ENCODE data around the gene PLTP. TPM values are rescaled to one million over a fixed set of nuclear protein-coding genes. Genes with fewer than 3 reads are reported as not detected.
A peak's percentile ranks its signal among the peaks of the same experiment; 100 is the strongest.

Gene PLTP
- total and polyA plus RNA-seq, 2 of the 13 experiments (the other 11 are each of a cell fraction or from before 2014, with no cell fraction given): 16.9 to 28.6 TPM

GRCh38 chr20:45857114-45857881 lies 54.7 kb downstream of the PLTP start, which contains the start of the genes ACOT8 and ZSWIM3 (continued):
- TF ChIP-seq UBTF (CRISPR knock-in tag; IDR thresholded peaks at IDR 0.05) (peak; percentile 90), ZBTB26 (CRISPR knock-in tag; IDR thresholded peaks at IDR 0.05; ENCODE audit: borderline replicate concordance) (peak; percentile 81; the same call in 1 of the 2 replicates), ZNF749 (CRISPR knock-in tag; IDR thresholded peaks at IDR 0.05; ENCODE audit: borderline replicate concordance) (0 out of 2 replicates have a peak, but pooled peaks have one; percentile 55), HES4 (CRISPR knock-in tag; IDR thresholded peaks at IDR 0.05; ENCODE audit: borderline replicate concordance) (peak; percentile 65; the same call in 1 of the 2 replicates), HOXA7 (CRISPR knock-in tag; IDR thresholded peaks at IDR 0.05) (no peak), KLF9 (CRISPR knock-in tag; IDR thresholded peaks at IDR 0.05; ENCODE audit: low read depth) (no peak; the same call in 1 of the 2 replicates), HNRNPL (IDR thresholded peaks at IDR 0.05; ENCODE audit: low read depth, low read length) (peak; percentile 72; the same call in 1 of the 2 replicates), ZNF891 (CRISPR knock-in tag; IDR thresholded peaks at IDR 0.05) (peak; percentile 93), STAT5B (CRISPR knock-in tag; IDR thresholded peaks at IDR 0.05) (peak; percentile 61; the same call in 1 of the 2 replicates), ZNF101 (CRISPR knock-in tag; IDR thresholded peaks at IDR 0.05; ENCODE audit: borderline replicate concordance, low read depth) (no peak), ZNF513 (CRISPR knock-in tag; conservative IDR thresholded peaks at IDR 0.05) (peak; percentile 97; the same call in 1 of the 2 replicates), ZNF678 (CRISPR knock-in tag; IDR thresholded peaks at IDR 0.05) (peak; percentile 62; the same call in 1 of the 2 replicates), PCBP1 (IDR thresholded peaks at IDR 0.05; ENCODE audit: borderline replicate concordance, low read depth, low read length) (no peak), ZNF792 (CRISPR knock-in tag; IDR thresholded peaks at IDR 0.05) (no peak; the same call in 1 of the 2 replicates), ZFP1 (CRISPR knock-in tag; IDR thresholded peaks at IDR 0.05) (peak; percentile 89; the same call in 1 of the 2 replicates), ZNF784 (CRISPR knock-in tag; IDR thresholded peaks at IDR 0.05; ENCODE audit: borderline replicate concordance) (peak; percentile 76), DRAP1 (CRISPR knock-in tag; IDR thresholded peaks at IDR 0.05) (peak; percentile 100), STAG1 (CRISPR knock-in tag; IDR thresholded peaks at IDR 0.05) (peak; percentile 24; the same call in 1 of the 2 replicates)
- TF ChIP-seq, protein P1, sequence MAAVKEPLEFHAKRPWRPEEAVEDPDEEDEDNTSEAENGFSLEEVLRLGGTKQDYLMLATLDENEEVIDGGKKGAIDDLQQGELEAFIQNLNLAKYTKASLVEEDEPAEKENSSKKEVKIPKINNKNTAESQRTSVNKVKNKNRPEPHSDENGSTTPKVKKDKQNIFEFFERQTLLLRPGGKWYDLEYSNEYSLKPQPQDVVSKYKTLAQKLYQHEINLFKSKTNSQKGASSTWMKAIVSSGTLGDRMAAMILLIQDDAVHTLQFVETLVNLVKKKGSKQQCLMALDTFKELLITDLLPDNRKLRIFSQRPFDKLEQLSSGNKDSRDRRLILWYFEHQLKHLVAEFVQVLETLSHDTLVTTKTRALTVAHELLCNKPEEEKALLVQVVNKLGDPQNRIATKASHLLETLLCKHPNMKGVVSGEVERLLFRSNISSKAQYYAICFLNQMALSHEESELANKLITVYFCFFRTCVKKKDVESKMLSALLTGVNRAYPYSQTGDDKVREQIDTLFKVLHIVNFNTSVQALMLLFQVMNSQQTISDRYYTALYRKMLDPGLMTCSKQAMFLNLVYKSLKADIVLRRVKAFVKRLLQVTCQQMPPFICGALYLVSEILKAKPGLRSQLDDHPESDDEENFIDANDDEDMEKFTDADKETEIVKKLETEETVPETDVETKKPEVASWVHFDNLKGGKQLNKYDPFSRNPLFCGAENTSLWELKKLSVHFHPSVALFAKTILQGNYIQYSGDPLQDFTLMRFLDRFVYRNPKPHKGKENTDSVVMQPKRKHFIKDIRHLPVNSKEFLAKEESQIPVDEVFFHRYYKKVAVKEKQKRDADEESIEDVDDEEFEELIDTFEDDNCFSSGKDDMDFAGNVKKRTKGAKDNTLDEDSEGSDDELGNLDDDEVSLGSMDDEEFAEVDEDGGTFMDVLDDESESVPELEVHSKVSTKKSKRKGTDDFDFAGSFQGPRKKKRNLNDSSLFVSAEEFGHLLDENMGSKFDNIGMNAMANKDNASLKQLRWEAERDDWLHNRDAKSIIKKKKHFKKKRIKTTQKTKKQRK (IDR thresholded peaks at IDR 0.05; ENCODE audit: low read length): peak; percentile 100

Data from HepG2 (cell line).